ENCODE measurements around the gene TXK. TPM values are rescaled to one million over a fixed set of nuclear protein-coding genes. Genes with fewer than 3 reads are reported as not detected.

The TXK gene
- polyA plus RNA-seq, 5 donors: 2.7 to 5.3 (median 4.5) TPM

DNA sequence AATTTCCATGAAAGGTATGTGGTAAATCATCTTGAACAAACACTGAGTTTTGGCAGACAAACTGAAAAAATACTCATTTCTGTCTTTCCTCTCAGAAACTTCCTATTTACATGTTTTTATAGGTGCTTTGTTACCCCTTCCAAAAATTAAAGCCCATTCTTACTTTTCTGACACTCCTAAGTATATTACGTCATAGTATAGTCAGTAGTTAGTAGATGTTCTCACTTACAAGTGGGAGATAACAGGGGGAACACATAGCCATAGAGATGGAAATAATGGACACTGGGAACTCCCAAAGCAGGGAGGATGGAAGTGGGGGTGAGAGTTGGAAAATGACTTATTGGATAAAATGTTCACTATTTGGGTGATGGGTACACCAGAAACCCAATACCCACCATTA lies 28.8 kb downstream of the TXK start:
- no peak for DNase-seq

GRCh38 chr4:48103483-48104139 lies 30.4 kb downstream of the TXK start:
- no peak for DNase-seq

DNA sequence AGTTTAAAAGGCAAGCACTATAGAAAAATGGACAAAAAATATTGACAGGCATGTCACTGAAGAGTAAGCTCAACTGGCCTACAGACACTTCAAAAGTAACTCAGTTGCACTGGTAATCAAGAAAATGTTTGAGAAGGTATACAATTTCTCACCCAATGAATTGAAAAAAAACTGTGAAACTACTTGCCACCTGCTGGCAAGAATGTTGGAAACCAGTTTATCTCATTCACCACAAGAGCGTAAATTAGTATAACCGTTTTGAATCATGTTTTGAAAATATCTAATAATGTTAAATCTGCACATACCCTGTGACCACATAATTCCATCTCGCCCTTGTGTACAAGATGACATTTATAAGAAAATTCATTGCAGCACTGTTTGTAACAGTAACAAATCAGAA lies 31.7 kb downstream of the TXK start:
- DNase-seq: no peak

DNA sequence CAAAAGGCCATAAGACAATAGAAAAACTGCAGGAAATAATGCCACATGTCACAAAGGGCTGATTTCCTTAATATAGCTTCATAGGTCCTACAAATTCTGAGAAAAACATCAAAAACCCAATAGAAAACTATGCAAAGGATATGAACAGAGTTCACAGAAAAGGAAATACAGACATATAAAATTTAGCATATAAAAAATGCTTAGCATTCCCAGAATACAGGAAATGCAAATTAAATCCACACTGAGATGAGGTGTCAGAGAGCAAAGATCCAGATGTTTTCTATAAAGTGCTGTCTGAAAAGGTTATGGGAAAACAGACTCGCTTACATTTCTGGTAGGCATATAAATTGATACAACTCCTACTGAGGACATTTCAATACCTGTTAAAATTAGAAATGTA lies 33.8 kb downstream of the TXK start:
- DNase-seq: no peak

GRCh38 chr4:48095441-48095840 lies 38.6 kb downstream of the TXK start:
- DNase-seq: no peak

DNA sequence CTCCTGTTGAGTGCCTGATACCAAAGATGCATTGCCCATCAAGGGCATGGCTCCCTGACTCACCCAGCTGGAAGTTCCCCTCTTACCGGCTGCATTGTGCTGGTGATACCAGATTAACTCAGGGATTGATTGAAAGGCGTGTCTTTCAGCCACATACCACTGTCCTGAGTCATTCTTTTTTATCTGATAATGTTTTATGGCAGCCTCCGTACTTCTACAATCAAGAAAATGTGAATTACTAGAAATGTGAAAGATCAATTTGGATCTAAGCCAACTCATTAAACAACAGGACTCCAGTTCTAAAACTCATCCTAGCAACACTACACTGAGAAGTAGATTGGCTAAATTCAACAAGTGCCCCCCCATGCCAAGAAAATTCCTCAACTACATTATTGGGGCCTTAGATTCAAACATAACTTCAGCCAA lies 40.0 kb downstream of the TXK start:
- DNase-seq: no peak

- no peak for DNase-seq
These were observed 43.4 kb downstream of the TXK start for GRCh38 chr4:48090621-48091020.

- DNase-seq: no peak
These were observed 48.0 kb downstream of the TXK start for GRCh38 chr4:48085821-48086589.

DNA sequence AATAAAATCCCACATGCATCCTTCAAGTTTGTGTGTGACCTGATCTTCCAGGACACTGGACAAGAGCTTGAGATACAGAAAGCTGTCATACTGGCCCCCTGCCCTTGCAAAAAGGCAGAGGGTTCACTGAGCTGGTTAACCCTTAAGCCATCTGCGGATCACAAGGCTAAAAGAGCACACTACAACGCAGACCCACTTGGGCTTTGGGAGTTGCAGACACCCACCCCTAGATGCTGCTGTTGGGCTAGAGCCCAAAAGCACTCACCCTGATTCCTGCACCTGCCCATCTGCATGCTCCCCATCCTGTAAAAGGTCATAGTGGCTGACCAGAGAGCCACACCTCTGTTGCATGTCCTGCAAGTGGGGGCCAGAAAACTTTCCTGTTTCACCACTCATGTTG lies 51.1 kb downstream of the TXK start:
- DNase-seq: no peak

DNA sequence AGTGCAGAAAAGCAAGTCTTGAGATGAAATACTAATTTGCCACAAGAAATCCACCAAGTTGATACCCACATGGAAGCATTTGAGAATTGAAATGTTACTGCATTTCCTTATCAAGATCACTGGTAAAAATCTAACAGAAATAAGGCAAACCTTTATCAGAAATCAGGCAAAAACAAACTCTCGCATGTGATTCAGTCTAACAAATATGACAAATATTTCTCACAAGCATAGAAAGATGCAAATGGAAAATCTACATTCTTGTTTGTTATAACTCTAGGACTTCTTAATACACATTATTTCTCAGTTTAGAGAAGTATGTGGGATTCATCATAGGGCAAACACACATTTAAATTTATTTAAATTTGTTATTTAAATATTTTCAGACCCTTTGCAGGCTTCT lies 52.9 kb downstream of the TXK start:
- DNase-seq: no peak

- DNase-seq: peak in 1 of 2 donors; percentile 8
These were observed 54.1 kb downstream of the TXK start for GRCh38 chr4:48079972-48080391.

DNA sequence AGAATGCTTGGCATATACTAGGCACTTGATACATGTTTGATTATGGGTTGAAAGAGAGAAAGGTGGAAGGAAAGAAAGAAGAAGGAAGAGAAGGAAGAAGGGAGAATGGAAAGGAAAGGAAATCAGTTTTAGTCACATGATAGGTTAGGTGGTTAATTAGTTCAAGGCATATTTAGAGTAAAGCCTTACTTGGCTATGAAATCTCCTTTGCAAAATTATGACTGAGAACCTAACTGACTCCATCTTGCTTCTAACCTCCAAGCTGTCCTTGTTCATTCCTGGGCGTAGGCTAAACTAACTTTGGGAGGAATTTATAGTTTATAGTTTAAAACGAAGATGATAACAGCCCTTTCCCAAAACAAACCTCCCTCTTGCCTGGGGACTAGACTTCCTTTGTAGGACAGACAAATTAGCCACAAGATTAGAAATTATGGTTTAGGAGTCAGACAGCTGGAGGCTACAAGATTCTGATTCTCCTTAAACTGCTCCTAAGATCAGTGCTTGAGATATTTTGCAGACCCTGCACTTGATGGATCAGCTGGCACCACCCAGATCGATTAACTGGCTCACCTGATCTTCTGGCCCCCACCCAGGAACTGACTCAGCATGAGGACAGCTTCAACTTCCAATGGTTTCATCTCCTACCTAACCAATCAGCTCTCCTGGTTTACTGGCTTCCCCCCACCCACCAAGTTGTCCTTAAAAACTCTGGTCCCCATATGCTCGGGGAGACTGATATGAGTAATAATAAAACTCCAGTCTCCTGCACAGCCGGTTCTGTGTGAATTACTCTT lies 55.0 kb downstream of the TXK start:
- DNase-seq: no peak

DNA sequence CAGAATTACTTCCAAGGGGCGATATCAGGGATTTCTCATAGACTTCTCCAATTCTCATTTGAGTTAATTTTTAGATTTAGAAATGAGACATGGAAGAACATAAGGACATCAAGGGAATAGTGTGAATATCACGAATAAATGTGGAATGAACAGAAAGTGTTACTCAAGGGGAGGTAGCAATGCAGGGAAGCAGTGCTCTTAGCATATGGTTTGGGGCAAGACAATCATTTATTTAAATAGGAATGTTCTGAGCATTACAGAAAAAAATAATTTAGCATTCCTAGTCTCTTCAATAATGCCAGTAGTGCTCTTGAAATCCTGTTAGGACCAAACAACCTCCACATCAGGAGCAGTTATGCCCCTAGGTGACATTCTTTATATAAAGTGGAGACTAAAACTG lies 55.6 kb downstream of the TXK start:
- DNase-seq: no peak

DNA sequence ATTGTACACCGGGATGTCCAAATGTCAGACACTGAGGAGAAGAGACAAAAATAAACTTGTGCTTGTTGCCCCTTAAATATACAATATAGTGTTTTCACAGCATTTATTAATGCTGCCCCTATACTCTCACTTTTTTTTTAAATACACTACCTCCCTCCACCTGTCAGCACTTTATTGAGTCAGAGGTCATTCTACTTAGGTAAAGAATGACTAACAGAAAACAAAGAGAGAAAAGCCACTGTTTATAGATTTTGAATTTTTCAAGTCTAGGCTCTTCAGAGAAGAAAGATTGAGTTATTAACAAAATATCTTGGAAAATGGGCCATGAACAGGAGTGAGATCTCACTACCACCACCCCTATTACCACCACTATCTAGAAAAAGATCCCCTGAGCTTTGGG lies 59.4 kb downstream of the TXK start:
- no peak for DNase-seq

- no peak for DNase-seq
These were observed 60.4 kb downstream of the TXK start for GRCh38 chr4:48073567-48074103.

DNA sequence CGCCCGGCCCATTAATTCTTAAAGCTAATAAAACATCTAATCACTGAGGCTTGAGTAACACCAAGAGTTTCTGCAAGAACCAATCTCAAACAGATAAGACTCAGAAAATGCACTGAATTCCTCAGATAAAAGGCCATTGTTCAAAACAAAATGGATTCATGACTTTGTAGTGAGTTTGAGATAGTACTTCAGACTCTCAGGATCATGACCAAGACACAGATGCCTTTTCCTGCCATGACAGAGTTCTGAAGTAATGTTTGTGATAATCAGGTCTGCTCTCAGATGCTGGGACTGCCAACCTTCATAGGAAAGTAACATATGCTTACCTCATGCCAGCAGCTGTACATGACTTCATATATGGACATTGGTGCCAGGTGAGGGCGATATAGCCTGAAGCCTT lies 62.9 kb downstream of the TXK start:
- no peak for DNase-seq

- DNase-seq: no peak
These were observed 65.0 kb downstream of the TXK start for GRCh38 chr4:48069026-48069425.

DNA sequence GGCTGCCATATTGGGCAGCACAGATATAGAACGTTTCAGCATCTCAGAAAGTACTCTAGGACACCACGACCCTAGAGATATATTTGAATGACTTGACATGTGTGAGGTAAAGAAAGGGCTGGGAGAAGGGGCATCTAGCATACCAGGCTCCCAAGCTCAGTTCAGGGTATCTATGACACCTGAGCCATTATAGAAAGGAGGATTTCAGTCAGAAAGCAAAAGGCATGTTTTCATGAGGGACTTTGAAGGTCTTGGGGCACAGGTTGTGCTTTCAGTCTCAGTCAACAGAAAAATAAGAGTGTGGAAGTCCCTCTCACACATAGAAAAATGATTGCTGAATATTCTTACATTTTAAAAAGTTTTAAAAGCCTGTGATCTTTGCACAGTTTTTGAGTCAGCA lies 65.9 kb downstream of the TXK start:
- no peak for DNase-seq

- no peak for DNase-seq
These were observed 66.5 kb downstream of the TXK start for GRCh38 chr4:48067536-48067935.

GRCh38 chr4:48065587-48066052 lies 68.4 kb downstream of the TXK start:
- DNase-seq: no peak

DNA sequence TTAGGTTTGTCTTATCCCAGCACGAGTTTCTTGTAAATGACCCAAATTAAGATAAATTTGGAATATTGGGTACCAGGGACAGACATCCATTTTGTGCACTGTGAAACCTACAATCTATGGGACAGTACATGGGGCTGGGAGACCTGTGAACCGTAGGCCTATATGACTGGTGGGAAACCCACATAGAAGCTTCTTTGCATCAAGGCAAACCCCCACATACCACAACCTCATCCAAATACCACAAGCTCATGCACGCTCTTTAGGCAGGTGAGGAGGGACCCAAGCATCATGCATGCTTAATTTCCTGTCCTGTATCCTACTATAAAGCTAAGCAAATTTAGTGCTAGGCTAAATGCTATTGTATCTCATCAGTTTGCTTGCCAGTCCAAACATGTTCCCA lies 69.7 kb downstream of the TXK start:
- no peak for DNase-seq
